Smooth muscle cell (in vitro differentiated cells): ENCODE results near the gene INO80D. TPM values are rescaled to one million over a fixed set of nuclear protein-coding genes. Genes with fewer than 3 reads are reported as not detected.

Source experiments
- DNase-seq: peaks from one replicate; lab custom pipeline; 2025; ENCODE audit not compliant: unreplicated experiment; lab: John Stamatoyannopoulos, UW
- H2AFZ ChIP-seq: fragments of 200-600 bp; sonication (generic); 2 replicates; pipeline ENCODE4 v1.6.0; 2016; ENCODE audit warnings: antibody characterized with exemption, low read depth, mild to moderate bottlenecking
- H3F3A ChIP-seq: fragments of 200-600 bp; sonication (generic); 2 replicates; pipeline ENCODE4 v1.6.0; 2017; ENCODE audit warnings: antibody characterized with exemption, low read depth
- H3K27ac ChIP-seq: fragments of 200-600 bp; sonication (generic); 2 replicates; pipeline ENCODE4 v1.5.1; 2016; ENCODE audit warnings: low read depth, mild to moderate bottlenecking
- H3K27me3 ChIP-seq: fragments of 200-600 bp; sonication (generic); 2 replicates; pipeline ENCODE4 v1.6.1; 2016; ENCODE audit warnings: low read depth, mild to moderate bottlenecking
- H3K36me3 ChIP-seq: fragments of 200-600 bp; sonication (generic); 2 replicates; pipeline ENCODE4 v1.5.1; 2016; ENCODE audit warnings: low read depth
- H3K4me1 ChIP-seq: fragments of 200-600 bp; sonication (generic); 2 replicates; pipeline ENCODE4 v1.5.1; 2016; ENCODE audit warnings: low read depth
- H3K4me2 ChIP-seq: fragments of 200-600 bp; sonication (generic); 2 replicates; pipeline ENCODE4 v1.6.0; 2016; ENCODE audit warnings: mild to moderate bottlenecking
- H3K4me3 ChIP-seq: fragments of 200-600 bp; sonication (generic); 2 replicates; pipeline ENCODE4 v1.5.1; 2016; ENCODE audit warnings: mild to moderate bottlenecking
- H3K79me2 ChIP-seq: fragments of 200-600 bp; sonication (generic); 2 replicates; pipeline ENCODE4 v1.6.0; 2016; ENCODE audit warnings: low read depth, mild to moderate bottlenecking
- H3K9ac ChIP-seq: fragments of 200-600 bp; sonication (generic); 2 replicates; pipeline ENCODE4 v1.6.0; 2016; ENCODE audit warnings: low read depth
- H3K9me3 ChIP-seq: fragments of 200-600 bp; sonication (generic); replicated peaks from 2 replicates; pipeline ENCODE4 v1.5.1; 2016; ENCODE audit warnings: low read depth
- H4K20me1 ChIP-seq: fragments of 200-600 bp; sonication (generic); 2 replicates; pipeline ENCODE4 v1.6.0; 2016; ENCODE audit warnings: low read depth
- CTCF ChIP-seq: fragments of 200-600 bp; sonication (generic); IDR thresholded peaks from 2 replicates; pipeline ENCODE4 v1.5.1; 2017; ENCODE audit warnings: borderline replicate concordance, mild to moderate bottlenecking, antibody characterized with exemption; ENCODE audit not compliant: insufficient read depth, poor library complexity, severe bottlenecking
- WGBS: methylation state at CpG from one replicate; pipeline ENCODE4 v1.1.7; 2016; ENCODE audit warnings: low lambda C conversion rate; 5-methylcytosine and 5-hydroxymethylcytosine counted together
- polyA plus RNA-seq: library from polyadenylated mRNA; unstranded; fragments of >200 nt; fragmentation: Nextera tagmentation; extraction: Ambion mirVana; gene quantifications from 2 replicates; pipeline ENCODE4 v1.2.1, GENCODE V29; 2016
- total RNA-seq: library from RNA; depleted of rRNA; stranded (reverse); fragments of >200 nt; gene quantifications from 2 replicates; pipeline ENCODE4 v1.2.3, GENCODE V29; 2014

Gene INO80D
- total and polyA plus RNA-seq, 2 experiments from 2014 or later, result 1.4 to 9.1 TPM

GRCh38 chr2:206069417-206069816 lies 16.6 kb downstream of the INO80D start:
- no peak for TF ChIP-seq CTCF
- Histone ChIP-seq H2AFZ (no peak overlapping the region), H3K27me3 (no peaks in the 10 kb centered on the region), H3K9me3 (no peaks in the 10 kb centered on the region), H3K27ac (no peak overlapping the region), H3K36me3 (no peaks in the 10 kb centered on the region), H3F3A (no peaks in the 10 kb centered on the region), H3K4me3 (no peak overlapping the region), H3K4me1 (no peaks in the 10 kb centered on the region), H3K4me2 (no peak overlapping the region), H3K79me2 (peaks cover 95% of the 10 kb centered on the region), H4K20me1 (peaks cover 84% of the 10 kb centered on the region), H3K9ac (no peak overlapping the region)
- DNase-seq, result no peak
- WGBS, result 88% methylated on average over 2 of the region's 2 CpGs

GRCh38 chr2:206068207-206068606 lies 17.8 kb downstream of the INO80D start:
- H3K9me3 ChIP-seq, result no peaks in the 10 kb centered on the region
- no peak overlapping the region for H3K27ac ChIP-seq
- no peak overlapping the region for H3K4me2 ChIP-seq
- H3K4me1 ChIP-seq, result no peaks in the 10 kb centered on the region
- H3K79me2 ChIP-seq, result peaks cover 92% of the 10 kb centered on the region
- H2AFZ ChIP-seq, result no peak overlapping the region
- no peak for DNase-seq
- 100% methylated on average over 1 of the region's 1 CpG for WGBS
- peaks cover 85% of the 10 kb centered on the region for H4K20me1 ChIP-seq
- no peaks in the 10 kb centered on the region for H3K36me3 ChIP-seq
- TF ChIP-seq CTCF, result no peak
- H3F3A ChIP-seq, result no peaks in the 10 kb centered on the region
- no peak overlapping the region for H3K4me3 ChIP-seq
- H3K27me3 ChIP-seq, result no peaks in the 10 kb centered on the region
- no peak overlapping the region for H3K9ac ChIP-seq

- Histone ChIP-seq H3K36me3 (no peaks in the 10 kb centered on the region), H3K9ac (no peak overlapping the region), H2AFZ (no peak overlapping the region), H3K27ac (no peak overlapping the region), H3K27me3 (no peaks in the 10 kb centered on the region), H3F3A (no peaks in the 10 kb centered on the region), H3K4me1 (no peaks in the 10 kb centered on the region), H3K4me2 (no peak overlapping the region), H3K9me3 (no peaks in the 10 kb centered on the region), H3K79me2 (peaks cover 55% of the 10 kb centered on the region), H4K20me1 (peaks cover 61% of the 10 kb centered on the region), H3K4me3 (no peak overlapping the region)
- TF ChIP-seq CTCF, result no peak
- DNase-seq, result no peak
- WGBS, result 93% methylated on average over 2 of the region's 2 CpGs
These were observed 21.9 kb downstream of the INO80D start for GRCh38 chr2:206064077-206064476.

GRCh38 chr2:206063635-206064034 lies 22.3 kb downstream of the INO80D start:
- H3K4me3 ChIP-seq, result no peak overlapping the region
- no peaks in the 10 kb centered on the region for H3K27me3 ChIP-seq
- H2AFZ ChIP-seq, result no peak overlapping the region
- no peak for TF ChIP-seq CTCF
- no peak for DNase-seq
- H3K4me1 ChIP-seq, result no peaks in the 10 kb centered on the region
- H4K20me1 ChIP-seq, result peaks cover 57% of the 10 kb centered on the region
- H3K9ac ChIP-seq, result no peak overlapping the region
- no peak overlapping the region for H3K27ac ChIP-seq
- no peaks in the 10 kb centered on the region for H3F3A ChIP-seq
- H3K9me3 ChIP-seq, result no peaks in the 10 kb centered on the region
- no peak overlapping the region for H3K4me2 ChIP-seq
- 100% methylated on average over 1 of the region's 1 CpG for WGBS
- peaks cover 50% of the 10 kb centered on the region for H3K79me2 ChIP-seq
- H3K36me3 ChIP-seq, result no peaks in the 10 kb centered on the region
